Cardiac muscle cell (in vitro differentiated cells and primary cell): ENCODE measurements around the gene MARK2. TPM values are rescaled to one million over a fixed set of nuclear protein-coding genes. Genes with fewer than 3 reads are reported as not detected.

ENCODE experiments used
- DNase-seq, 2 donors: peaks; one replicate each; pipeline versions ENCODE4 v3.0.0 to v3.0.0-alpha.2; 2010 to 2017; ENCODE audit warnings: low read depth in 1 of 2, low spot score in 1 of 2
- H3K27ac ChIP-seq: fragments of 200-600 bp; sonication (generic); 2 replicates; pipeline ENCODE4 v1.5.1; 2016
- H3K27me3 ChIP-seq: fragments of 200-600 bp; sonication (generic); 2 replicates; pipeline ENCODE4 v1.6.0; 2016; ENCODE audit warnings: control low read depth
- H3K36me3 ChIP-seq: fragments of 200-600 bp; sonication (generic); 2 replicates; pipeline ENCODE4 v1.5.1; 2016; ENCODE audit warnings: control low read depth
- H3K4me1 ChIP-seq: fragments of 200-600 bp; sonication (generic); 2 replicates; pipeline ENCODE4 v1.8.1; 2017; ENCODE audit warnings: low read depth, mild to moderate bottlenecking, mixed run types
- H3K4me3 ChIP-seq: fragments of 200-600 bp; sonication (generic); 2 replicates; pipeline ENCODE4 v1.5.1; 2016; ENCODE audit warnings: mild to moderate bottlenecking
- H3K9me3 ChIP-seq: fragments of 200-600 bp; sonication (generic); 2 replicates; pipeline ENCODE4 v1.5.1; 2017; ENCODE audit warnings: low read depth, mild to moderate bottlenecking, control low read depth
- CTCF ChIP-seq: IDR thresholded peaks from 2 replicates; pipeline ENCODE4 v1.5.1; 2012; ENCODE audit warnings: low read depth, mild to moderate bottlenecking, low read length
- polyA plus RNA-seq: library from polyadenylated mRNA; unstranded; fragments of >200 nt; fragmentation: Nextera tagmentation; extraction: Ambion mirVana; gene quantifications from 2 replicates; pipeline ENCODE4 v1.2.1, GENCODE V29; 2016
- total RNA-seq: library from RNA; depleted of rRNA; stranded (reverse); fragments of >200 nt; gene quantifications from 2 replicates; pipeline ENCODE4 v1.2.3, GENCODE V29; 2016

Gene MARK2
- total and polyA plus RNA-seq, 2 experiments from 2014 or later: 31.0 to 37.2 TPM

GRCh38 chr11:63907808-63908530 is 69.1 kb downstream of the MARK2 start:
- DNase-seq: peak in 1 of 2 donors; percentile 23
- H3K4me3 ChIP-seq: no peak overlapping the region
- peaks cover 39% of the 10 kb centered on the region for H3K4me1 ChIP-seq
- peaks cover 15% of the 10 kb centered on the region for H3K36me3 ChIP-seq
- no peaks in the 10 kb centered on the region for H3K9me3 ChIP-seq
- no peak for TF ChIP-seq CTCF
- peak overlapping the region; percentile 92 for H3K27ac ChIP-seq
- no peaks in the 10 kb centered on the region for H3K27me3 ChIP-seq

GRCh38 chr11:63908631-63909401 is 69.9 kb downstream of the MARK2 start:
- no peak overlapping the region for H3K4me3 ChIP-seq
- no peaks in the 10 kb centered on the region for H3K9me3 ChIP-seq
- peak overlapping the region; percentile 92 for H3K27ac ChIP-seq
- no peak for TF ChIP-seq CTCF
- peaks cover 10% of the 10 kb centered on the region for H3K36me3 ChIP-seq
- DNase-seq: no peak
- H3K4me1 ChIP-seq: peaks cover 39% of the 10 kb centered on the region
- H3K27me3 ChIP-seq: no peaks in the 10 kb centered on the region

- no peak for TF ChIP-seq CTCF
- DNase-seq: peak in 1 of 2 donors; percentile 88
- no peaks in the 10 kb centered on the region for H3K27me3 ChIP-seq
- peaks cover 7% of the 10 kb centered on the region for H3K36me3 ChIP-seq
- H3K9me3 ChIP-seq: no peaks in the 10 kb centered on the region
- H3K27ac ChIP-seq: peak overlapping the region; percentile 92
- H3K4me1 ChIP-seq: peaks cover 39% of the 10 kb centered on the region
- no peak overlapping the region for H3K4me3 ChIP-seq
Observed at GRCh38 chr11:63909591-63910506, 70.9 kb downstream of the MARK2 start.

GRCh38 chr11:63910675-63911074 is 71.8 kb downstream of the MARK2 start:
- Histone ChIP-seq H3K27me3 (no peaks in the 10 kb centered on the region), H3K4me1 (peaks cover 45% of the 10 kb centered on the region), H3K4me3 (no peak overlapping the region), H3K36me3 (peaks cover 5% of the 10 kb centered on the region), H3K9me3 (no peaks in the 10 kb centered on the region), H3K27ac (peak overlapping the region; percentile 92)
- DNase-seq: no peak
- no peak for TF ChIP-seq CTCF

- Histone ChIP-seq H3K4me3 (no peak overlapping the region), H3K4me1 (peaks cover 45% of the 10 kb centered on the region), H3K27ac (peak overlapping the region; percentile 92), H3K27me3 (no peaks in the 10 kb centered on the region), H3K36me3 (peaks cover 5% of the 10 kb centered on the region), H3K9me3 (no peaks in the 10 kb centered on the region)
- TF ChIP-seq CTCF: no peak
- DNase-seq: no peak
Observed at GRCh38 chr11:63911440-63911839, 72.5 kb downstream of the MARK2 start.
